Natural killer cell (primary cell): Measurements from ENCODE around the gene RYR2. TPM values are rescaled to one million over a fixed set of nuclear protein-coding genes. Genes with fewer than 3 reads are reported as not detected.

ENCODE experiments used
- ATAC-seq, 3 donors: fragments of 150-1000 bp in 2 of 3; fragments of 200-7000 bp in 1 of 3; cut with Tn5 transposase; 1 replicate in 1 of 3; 2 replicates in 2 of 3; pipeline ENCODE4 v1.10.0; 2021; ENCODE audit warnings: mild to moderate bottlenecking in 2 of 3, moderate library complexity in 2 of 3
- DNase-seq, 2 donors: peaks; one replicate each; pipeline versions ENCODE4 v3.0.0 to v3.0.0-alpha.2; 2013 to 2021; ENCODE audit warnings: mixed read lengths in 1 of 2
- H3K27ac ChIP-seq: one replicate; pipeline ENCODE4 v1.5.1; 2013; ENCODE audit warnings: mild to moderate bottlenecking, low read length
- H3K27me3 ChIP-seq: one replicate; pipeline ENCODE4 v1.6.1; 2013; ENCODE audit warnings: low read length; ENCODE audit not compliant: control insufficient read depth, insufficient read depth
- H3K36me3 ChIP-seq: one replicate; pipeline ENCODE4 v1.6.1; 2013; ENCODE audit warnings: low read length; ENCODE audit not compliant: control insufficient read depth, insufficient read depth
- H3K4me1 ChIP-seq: one replicate; pipeline ENCODE4 v1.6.1; 2013; ENCODE audit warnings: low read length; ENCODE audit not compliant: control insufficient read depth, insufficient read depth
- H3K4me3 ChIP-seq: one replicate; pipeline ENCODE4 v1.5.1; 2013; ENCODE audit warnings: low read length
- H3K9me3 ChIP-seq: one replicate; pipeline ENCODE4 v1.6.1; 2013; ENCODE audit warnings: low read length; ENCODE audit not compliant: control insufficient read depth, insufficient read depth
- H3K27ac Mint-ChIP-seq, 2 donors: one replicate each; pipeline ENCODE4 v1.8.0; 2022; ENCODE audit warnings: mild to moderate bottlenecking in 2 of 2, mixed read lengths in 2 of 2, moderate library complexity in 1 of 2
- H3K27me3 Mint-ChIP-seq, 2 donors: one replicate each; pipeline ENCODE4 v1.8.0; 2022; ENCODE audit warnings: low read depth in 2 of 2, mixed read lengths in 2 of 2
- H3K36me3 Mint-ChIP-seq: one replicate; pipeline ENCODE4 v1.8.0; 2022; ENCODE audit warnings: mixed read lengths
- H3K4me1 Mint-ChIP-seq, 2 donors: one replicate each; pipeline ENCODE4 v1.8.0; 2022; ENCODE audit warnings: mixed read lengths in 2 of 2
- H3K4me3 Mint-ChIP-seq: one replicate; pipeline ENCODE4 v1.8.0; 2022; ENCODE audit warnings: mild to moderate bottlenecking, moderate library complexity, mixed read lengths
- H3K9me3 Mint-ChIP-seq, 2 donors: one replicate each; pipeline ENCODE4 v1.8.0; 2022; ENCODE audit warnings: mixed read lengths in 2 of 2
- WGBS: methylation state at CpG from one replicate; pipeline ENCODE4 v1.1.7; 2013; ENCODE audit warnings: missing lambda C conversion rate; ENCODE audit not compliant: insufficient coverage; 5-methylcytosine and 5-hydroxymethylcytosine counted together
- intact Hi-C: fragments of 100-400 bp; cut with micrococcal nuclease; formaldehyde crosslinking; loops from one replicate; pipeline ENCODE4 v1.14.2; 2022
- total RNA-seq, 4 donors: library from RNA; stranded (reverse); fragments of 120-200 nt in 1 of 4; gene quantifications; one replicate each; pipeline versions ENCODE4 v1.2.3 to v1.2.4, GENCODE V29; 2013 to 2022
- TF ChIP-seq, protein P1 (sequence below): fragments of 200-600 bp; IDR thresholded peaks from one replicate; pipeline ENCODE4 v1.8.0; 2022; ENCODE audit warnings: antibody characterized with exemption

RYR2 gene
- total RNA-seq, 3 donors from 2014 or later (not counting 1 experiment from before 2014, with no cell fraction given): 0.13 to 1.2 (median 0.38) TPM

DNA sequence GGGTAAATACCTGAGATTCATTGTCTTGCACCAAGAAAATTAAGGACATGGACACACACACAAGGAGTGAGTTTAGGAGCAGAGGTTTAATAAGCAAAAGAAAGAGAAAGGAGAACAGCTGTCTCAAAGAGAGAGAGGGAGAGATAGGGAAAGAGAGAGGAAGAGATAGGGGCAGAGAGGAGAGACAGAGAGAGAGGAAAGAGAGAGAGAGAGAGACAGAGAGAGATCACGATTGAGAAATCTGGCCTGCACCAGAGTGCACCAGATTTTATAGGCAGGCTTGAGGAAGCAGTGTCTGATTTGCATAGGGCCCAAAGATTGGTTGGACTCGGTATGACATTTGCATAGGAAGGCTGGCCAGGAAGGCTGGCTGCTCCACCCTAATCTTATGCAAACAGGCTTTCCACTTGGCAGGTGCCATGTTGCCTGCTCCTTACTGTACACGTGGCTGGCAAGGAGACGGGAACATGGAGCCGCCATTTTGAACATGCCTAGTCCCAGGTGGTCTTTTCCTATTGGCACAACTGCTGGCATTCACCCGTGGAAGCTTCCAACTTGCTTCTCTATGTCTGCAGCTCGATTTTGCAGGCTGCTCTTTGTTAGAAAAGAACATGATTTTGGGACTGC lies 428.8 kb downstream of the RYR2 start:
- no peak overlapping the region for H3K4me3 ChIP-seq
- no peak overlapping the region for H3K4me3 Mint-ChIP-seq
- H3K27me3 ChIP-seq: no peaks in the 10 kb centered on the region
- TF ChIP-seq, protein P1, sequence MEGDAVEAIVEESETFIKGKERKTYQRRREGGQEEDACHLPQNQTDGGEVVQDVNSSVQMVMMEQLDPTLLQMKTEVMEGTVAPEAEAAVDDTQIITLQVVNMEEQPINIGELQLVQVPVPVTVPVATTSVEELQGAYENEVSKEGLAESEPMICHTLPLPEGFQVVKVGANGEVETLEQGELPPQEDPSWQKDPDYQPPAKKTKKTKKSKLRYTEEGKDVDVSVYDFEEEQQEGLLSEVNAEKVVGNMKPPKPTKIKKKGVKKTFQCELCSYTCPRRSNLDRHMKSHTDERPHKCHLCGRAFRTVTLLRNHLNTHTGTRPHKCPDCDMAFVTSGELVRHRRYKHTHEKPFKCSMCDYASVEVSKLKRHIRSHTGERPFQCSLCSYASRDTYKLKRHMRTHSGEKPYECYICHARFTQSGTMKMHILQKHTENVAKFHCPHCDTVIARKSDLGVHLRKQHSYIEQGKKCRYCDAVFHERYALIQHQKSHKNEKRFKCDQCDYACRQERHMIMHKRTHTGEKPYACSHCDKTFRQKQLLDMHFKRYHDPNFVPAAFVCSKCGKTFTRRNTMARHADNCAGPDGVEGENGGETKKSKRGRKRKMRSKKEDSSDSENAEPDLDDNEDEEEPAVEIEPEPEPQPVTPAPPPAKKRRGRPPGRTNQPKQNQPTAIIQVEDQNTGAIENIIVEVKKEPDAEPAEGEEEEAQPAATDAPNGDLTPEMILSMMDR: no peak
- H3K4me1 Mint-ChIP-seq: no peaks in the 10 kb centered on the region
- 73% methylated on average over 7 of the region's 7 CpGs for WGBS
- no peaks in the 10 kb centered on the region for H3K36me3 Mint-ChIP-seq
- no peaks in the 10 kb centered on the region for H3K9me3 ChIP-seq
- H3K27ac ChIP-seq: no peak overlapping the region
- peaks cover 7 to 12% of the 10 kb centered on the region in 2 donors for H3K9me3 Mint-ChIP-seq
- no peaks in the 10 kb centered on the region for H3K27me3 Mint-ChIP-seq
- intact Hi-C loops: no loop called here
- H3K27ac Mint-ChIP-seq: no peak overlapping the region
- no peaks in the 10 kb centered on the region for H3K36me3 ChIP-seq
- no peaks in the 10 kb centered on the region for H3K4me1 ChIP-seq
- DNase-seq (no peak), ATAC-seq (no peak)

- intact Hi-C loops: no loop called here
- Histone ChIP-seq H3K4me1 (no peaks in the 10 kb centered on the region), H3K36me3 (no peaks in the 10 kb centered on the region), H3K27me3 (no peaks in the 10 kb centered on the region), H3K27ac (no peak overlapping the region), H3K4me3 (no peak overlapping the region), H3K9me3 (no peaks in the 10 kb centered on the region)
- no peaks in the 10 kb centered on the region for H3K27me3 Mint-ChIP-seq
- no peaks in the 10 kb centered on the region for H3K36me3 Mint-ChIP-seq
- H3K27ac Mint-ChIP-seq: no peak overlapping the region
- H3K4me1 Mint-ChIP-seq: no peaks in the 10 kb centered on the region
- DNase-seq: no peak
- no peak overlapping the region for H3K4me3 Mint-ChIP-seq
- 0% methylated on average over 1 of the region's 1 CpG for WGBS
- no peak for ATAC-seq
- TF ChIP-seq, protein P1: no peak
- H3K9me3 Mint-ChIP-seq: peaks cover 7 to 12% of the 10 kb centered on the region in 2 donors
These were observed 429.4 kb downstream of the RYR2 start for GRCh38 chr1:237471377-237471776.

- Histone ChIP-seq H3K9me3 (no peaks in the 10 kb centered on the region), H3K4me3 (no peak overlapping the region), H3K4me1 (no peaks in the 10 kb centered on the region), H3K36me3 (no peaks in the 10 kb centered on the region), H3K27me3 (no peaks in the 10 kb centered on the region), H3K27ac (no peak overlapping the region)
- Mint-ChIP-seq H3K36me3 (no peaks in the 10 kb centered on the region), H3K27ac (no peak overlapping the region), H3K27me3 (no peaks in the 10 kb centered on the region), H3K9me3 (peaks cover 7 to 12% of the 10 kb centered on the region in 2 donors), H3K4me1 (no peaks in the 10 kb centered on the region), H3K4me3 (no peak overlapping the region)
- WGBS: no CpG with 5 or more reads among the region's 2 CpGs
- ATAC-seq (no peak), DNase-seq (no peak)
- intact Hi-C loops: no loop called here
- TF ChIP-seq, protein P1: no peak
These were observed 430.0 kb downstream of the RYR2 start for GRCh38 chr1:237471956-237472355.

DNA sequence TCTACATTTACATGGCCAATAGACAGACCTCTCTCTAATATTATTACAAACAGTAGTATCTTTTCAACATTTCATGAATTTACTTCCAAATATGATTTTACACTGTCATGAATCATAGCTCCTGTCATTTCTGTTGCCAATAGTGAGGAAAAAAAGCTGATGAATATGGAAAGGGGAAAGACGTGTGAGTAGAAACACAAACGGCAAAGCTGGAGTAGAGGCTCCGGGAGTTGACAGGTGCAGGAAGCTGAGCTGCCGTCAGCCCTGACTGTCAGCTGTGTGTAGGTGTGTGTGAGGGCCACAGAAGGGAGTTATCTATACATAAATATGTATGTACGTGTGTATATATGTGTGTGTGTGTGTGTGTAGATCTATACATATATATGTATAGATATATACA lies 431.9 kb downstream of the RYR2 start:
- Histone ChIP-seq H3K27ac (no peak overlapping the region), H3K4me1 (no peaks in the 10 kb centered on the region), H3K9me3 (no peaks in the 10 kb centered on the region), H3K36me3 (no peaks in the 10 kb centered on the region), H3K27me3 (no peaks in the 10 kb centered on the region), H3K4me3 (no peak overlapping the region)
- no peaks in the 10 kb centered on the region for H3K4me1 Mint-ChIP-seq
- no peak overlapping the region for H3K27ac Mint-ChIP-seq
- no peak overlapping the region for H3K4me3 Mint-ChIP-seq
- no peaks in the 10 kb centered on the region for H3K27me3 Mint-ChIP-seq
- intact Hi-C loops: no loop called here
- WGBS: 84% methylated on average over 4 of the region's 5 CpGs
- peaks cover 7 to 12% of the 10 kb centered on the region in 2 donors for H3K9me3 Mint-ChIP-seq
- no peak for DNase-seq
- H3K36me3 Mint-ChIP-seq: no peaks in the 10 kb centered on the region
- no peak for ATAC-seq
- TF ChIP-seq, protein P1: no peak
